NCI-H446 treated with DMSO at 0.1 percent for 48 hours (cell line): ENCODE data around the gene OSM.

ENCODE experiments used
- DNase-seq: peaks from one replicate; lab custom pipeline; 2025; lab: John Stamatoyannopoulos, UW

The OSM gene

DNA sequence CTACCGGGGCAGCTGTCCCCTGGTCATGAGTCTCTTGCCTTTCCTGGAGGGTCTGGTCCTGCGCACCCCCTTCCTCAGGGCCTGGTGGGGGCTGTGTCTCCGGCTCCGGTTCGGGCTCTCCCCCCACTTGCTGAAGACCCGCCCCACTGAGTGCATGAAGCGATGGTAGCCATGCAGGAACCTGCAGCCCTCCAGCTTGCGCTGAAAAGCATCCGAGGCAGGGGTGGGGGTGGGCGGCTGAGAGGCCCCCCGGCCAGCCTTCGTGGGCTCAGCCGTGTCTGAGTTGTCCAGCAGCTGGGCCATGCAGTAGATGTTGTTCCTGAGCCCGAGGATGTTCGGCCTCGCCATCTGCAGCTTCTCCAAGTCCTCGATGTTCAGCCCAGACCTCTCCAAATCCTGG, 2.8 kb downstream of the OSM start:
- no peak for DNase-seq

DNA sequence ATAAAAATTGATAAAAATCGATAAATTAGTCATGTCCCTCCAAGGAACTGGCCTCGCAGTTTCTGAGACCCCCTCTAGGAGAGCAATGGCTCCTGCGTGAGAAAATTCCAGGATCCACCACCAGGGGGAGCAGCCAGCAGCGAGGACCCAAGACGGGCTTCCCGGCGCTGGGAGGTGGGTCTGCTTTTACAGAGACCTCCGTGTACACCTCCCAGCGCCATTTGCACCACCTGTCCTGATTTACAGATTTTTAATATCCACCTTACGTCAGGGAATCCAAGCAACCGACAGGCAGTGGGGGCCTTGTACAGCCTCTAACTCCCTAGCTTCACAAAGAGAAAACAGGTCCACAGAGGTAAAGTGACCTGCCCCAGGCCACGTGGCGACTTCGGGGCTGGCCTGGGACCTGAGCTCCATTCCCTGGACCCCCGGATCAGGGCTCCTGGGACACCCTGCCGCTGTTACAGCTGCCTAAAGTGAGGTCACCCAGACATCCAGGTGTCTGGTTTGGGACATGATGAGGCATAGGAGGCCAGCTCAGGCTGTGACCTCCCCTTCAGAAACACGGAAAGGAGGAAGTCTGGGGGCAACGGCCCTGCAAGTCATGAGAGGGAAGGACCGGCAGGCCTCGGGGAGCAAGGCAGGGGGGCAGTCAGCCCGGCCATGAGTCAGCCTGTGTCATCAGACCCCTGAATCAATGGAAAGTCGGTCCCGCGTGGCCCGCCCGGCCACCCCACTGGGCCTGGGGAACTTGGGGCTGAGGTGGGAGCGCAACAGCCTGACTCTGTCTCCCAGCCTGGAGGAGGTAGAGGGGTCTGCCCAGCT, 3.5 kb downstream of the OSM start:
- DNase-seq: peak; percentile 34

DNA sequence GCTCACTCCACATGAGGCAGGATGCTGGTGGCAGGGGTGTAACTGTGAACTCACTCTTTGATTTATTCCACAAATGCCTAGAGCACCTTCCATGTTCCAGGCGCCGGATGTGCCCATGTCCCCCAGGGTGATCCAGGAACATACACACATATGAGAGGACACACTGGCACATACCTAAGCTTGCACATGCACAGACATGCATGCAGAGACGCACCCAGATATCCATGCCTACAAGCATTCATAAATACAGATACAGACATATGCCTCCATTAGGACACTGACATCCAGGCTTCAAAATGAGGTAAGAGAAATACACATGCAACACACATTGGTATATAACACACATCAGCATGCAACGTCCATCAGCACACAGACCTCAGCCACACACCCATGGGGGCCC, 4.5 kb downstream of the OSM start:
- no peak for DNase-seq

DNA sequence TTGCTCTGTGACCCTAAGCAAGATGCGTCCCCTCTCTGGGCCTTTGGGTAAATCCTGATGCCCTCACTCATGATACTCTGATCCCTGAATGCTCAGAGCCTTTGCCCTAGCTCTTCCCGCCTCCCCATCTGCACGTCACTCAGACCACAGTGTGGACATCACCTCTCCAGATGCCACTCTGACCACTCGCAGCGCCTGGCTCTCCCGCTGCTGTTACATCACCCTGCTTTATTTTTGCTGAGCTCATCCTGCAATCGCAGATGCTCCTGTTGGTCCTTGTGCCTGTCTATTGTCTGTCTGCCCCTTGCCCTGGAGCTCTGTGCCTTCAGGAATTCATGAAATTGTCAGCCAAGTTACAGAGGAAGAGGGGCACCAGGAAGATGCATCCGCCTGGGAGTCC, 5.5 kb downstream of the OSM start:
- no peak for DNase-seq

DNA sequence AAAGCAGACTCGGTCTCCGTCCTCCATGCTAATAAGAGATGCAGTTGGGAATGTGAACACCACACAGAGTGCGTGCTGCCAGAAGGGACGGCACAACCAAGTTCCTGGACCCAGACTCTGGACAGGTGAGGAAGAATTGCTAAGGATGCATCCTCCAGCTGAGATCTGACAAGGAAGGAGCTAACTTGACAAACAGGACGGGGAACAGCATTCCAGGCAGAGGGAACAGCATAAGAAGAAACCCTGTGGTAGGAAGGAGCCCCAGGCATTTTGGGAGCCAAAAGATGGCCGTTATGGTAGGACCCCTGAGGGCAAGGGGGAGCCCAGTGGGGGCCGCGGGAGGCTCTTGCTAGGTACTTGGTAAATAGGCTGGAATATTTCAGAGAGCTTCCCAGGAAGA, 6.0 kb downstream of the OSM start:
- no peak for DNase-seq

DNA sequence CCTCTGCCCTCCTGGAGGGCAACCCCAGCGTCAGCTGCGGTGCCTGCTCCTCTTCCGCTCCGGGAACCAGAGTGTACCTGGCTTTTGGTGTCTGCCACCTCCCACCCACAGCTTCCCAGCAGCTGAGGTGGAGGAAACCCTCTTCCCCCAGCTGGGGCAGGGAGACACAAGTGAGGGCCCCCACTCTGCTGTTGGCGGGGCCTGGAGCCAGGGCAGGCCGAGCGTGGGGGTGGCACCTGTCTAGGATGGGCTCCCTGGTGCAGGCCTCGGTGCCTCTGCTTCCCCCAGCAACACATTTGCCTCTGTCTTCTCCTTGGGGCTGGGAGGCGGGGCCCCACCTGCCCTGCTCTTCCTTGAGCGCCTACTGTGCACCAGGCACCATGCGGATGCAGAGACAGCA, 6.4 kb downstream of the OSM start:
- DNase-seq: no peak

DNA sequence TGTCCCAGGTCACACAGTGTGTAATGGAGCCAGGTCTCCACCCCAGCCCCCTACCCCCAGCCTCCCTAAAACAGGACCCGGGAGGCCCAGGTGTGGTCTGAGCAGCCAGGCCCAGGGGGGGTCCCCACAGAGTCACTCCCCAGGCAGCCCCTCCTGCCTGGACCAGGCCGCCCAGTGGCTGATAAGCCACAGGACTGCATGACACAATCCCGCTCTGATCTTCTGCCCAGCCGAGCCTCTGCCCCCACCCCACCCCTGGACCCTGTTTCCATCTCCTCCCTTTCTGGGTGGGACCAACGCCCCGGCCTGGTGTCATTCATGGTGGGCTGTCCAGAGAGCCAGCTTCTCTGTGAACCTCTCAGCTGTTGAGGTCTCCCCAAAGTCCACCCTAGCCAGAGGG, 12.3 kb downstream of the OSM start:
- no peak for DNase-seq

DNA sequence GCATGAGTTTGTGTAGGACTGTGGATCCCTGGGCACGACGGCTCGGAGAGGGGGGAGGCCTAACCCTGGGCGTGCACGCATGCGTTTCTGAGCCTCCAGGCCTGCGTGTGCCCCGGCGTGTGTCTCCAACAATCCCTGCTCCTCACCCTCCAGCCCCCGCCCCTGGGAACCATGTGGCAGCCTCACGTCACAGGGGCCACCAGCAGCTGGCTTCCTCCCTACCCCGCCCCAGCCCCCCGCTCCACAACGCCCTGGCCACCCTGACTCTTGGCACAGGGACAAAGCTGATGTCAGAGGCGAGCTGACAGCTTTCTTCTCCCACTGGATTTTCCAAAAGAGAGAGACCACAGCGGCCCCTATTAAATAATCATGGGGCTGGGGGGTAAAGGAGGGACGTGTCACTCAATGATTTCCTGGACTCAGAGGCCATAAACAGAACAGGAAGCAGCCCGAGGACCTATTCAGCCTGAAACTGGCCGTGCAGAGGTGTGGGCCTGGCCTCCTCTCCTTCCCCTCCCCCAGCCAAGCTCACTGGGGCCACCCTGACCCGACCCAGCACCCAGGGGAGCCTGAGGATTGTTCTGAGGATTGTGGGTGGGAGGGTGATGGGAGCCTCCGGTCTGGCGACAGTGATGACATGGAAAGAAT, 13.3 kb downstream of the OSM start:
- DNase-seq: no peak

DNA sequence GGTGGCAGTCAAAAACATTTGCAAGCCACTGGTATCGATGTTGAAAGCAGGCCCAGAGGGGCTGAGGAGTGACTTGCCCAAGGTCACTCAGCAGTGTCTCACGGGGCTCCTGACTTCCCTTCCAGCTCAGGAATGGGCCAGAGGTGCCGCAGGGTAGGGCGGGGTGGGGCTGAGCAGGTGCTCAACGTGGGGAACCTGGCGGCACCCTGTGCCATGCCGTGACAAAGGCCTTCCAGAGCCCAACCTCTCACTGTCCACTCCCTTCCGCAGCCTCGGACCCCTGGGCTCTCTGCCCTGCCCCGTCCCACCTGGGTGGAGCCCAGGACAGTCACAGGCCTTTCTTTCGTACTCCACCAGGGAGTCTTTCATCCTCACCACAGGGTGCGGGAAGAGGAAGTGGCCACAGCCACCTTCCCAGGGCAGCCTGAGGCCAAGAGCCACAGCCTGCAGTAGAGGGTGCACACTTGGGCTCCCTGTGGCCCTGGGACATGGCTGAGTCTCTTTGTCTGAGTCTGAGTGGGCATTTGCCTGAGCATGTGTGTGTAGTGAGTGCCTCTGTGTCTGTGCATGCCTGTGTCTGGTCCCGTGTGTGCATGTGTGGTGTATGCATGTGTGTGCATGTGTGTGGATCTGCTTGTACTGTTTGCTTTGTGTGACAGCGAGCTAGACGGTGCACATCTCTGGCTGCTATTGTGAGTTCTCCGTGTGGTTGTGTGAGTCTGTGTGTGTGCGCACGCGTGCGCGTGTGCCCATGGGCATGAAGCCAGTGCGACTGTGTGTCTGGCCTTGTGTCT, 14.0 kb downstream of the OSM start:
- no peak for DNase-seq

DNA sequence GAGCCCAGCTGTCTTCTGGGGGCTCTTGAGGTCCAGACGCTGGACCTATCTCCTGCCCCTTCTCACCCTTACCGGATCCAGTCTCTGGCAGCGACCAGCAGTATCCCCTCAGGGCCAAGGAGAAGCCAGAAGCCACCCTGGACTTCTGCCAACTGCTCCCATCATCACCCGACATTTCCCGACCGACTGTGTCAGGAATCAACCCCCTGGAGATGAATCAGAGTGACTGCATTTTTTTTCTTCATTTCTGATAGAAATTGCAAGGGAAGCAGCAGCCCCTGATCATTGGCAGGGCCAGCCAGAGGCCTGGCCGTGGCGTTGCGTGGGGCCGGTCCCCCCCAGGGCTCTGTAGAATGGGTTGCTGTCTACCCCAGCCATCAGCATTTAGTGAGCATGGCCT, 14.9 kb downstream of the OSM start:
- DNase-seq: no peak

DNA sequence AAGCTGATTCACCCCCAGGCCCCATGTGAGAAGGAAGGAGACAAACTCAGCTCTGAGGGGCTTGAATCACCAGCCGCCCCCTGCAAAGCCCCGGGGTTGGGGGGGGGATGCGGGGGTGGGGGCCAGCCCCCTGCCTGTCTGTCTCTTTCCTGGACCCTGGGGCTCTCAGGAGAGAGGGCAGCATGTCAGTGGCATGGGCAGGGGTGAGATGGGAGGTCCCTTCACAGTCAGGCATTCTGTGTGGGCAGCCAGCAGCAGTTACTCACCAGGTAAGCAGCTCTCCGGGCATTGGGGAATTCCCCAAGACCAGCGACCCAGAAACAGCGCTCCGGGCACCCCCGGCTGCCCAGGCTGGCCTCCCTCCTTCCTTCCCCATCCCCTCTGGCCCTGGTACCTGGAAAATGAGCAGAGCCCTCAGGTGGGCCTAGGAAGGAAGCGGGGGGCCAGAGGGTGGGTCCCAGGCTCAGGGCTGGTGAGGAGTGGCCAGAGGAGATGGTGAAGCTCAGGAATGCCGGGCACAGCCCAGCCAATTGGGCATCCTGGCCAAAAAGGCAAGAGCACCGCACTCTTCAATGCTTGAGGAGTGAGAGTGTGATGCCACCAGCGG, 15.9 kb downstream of the OSM start:
- DNase-seq: no peak

DNA sequence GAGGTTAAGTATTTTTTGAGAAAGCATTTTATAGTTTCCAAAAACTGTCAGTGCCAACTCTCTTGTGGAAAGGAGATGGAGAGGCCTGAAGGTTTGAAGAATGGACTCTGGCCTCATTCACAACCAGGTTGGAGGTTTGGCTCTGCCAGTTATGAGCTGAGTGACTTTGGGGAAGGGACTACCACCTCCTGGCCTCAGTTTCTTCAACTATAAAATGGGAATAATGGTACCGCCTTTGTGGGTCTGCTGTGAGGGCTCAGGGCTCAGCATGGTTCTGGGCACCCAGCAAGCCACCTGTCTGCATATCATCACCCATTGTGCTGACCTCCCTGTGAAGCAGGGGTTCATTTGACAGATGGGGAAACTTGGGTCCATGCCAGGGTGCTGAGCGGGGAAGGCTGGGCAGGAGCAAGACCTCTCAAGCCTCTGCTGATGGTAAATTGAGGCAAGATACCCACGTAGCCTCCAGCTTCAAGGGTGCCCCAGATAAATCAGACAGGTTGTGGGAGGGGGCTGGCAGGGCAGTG, 16.5 kb downstream of the OSM start:
- no peak for DNase-seq

DNA sequence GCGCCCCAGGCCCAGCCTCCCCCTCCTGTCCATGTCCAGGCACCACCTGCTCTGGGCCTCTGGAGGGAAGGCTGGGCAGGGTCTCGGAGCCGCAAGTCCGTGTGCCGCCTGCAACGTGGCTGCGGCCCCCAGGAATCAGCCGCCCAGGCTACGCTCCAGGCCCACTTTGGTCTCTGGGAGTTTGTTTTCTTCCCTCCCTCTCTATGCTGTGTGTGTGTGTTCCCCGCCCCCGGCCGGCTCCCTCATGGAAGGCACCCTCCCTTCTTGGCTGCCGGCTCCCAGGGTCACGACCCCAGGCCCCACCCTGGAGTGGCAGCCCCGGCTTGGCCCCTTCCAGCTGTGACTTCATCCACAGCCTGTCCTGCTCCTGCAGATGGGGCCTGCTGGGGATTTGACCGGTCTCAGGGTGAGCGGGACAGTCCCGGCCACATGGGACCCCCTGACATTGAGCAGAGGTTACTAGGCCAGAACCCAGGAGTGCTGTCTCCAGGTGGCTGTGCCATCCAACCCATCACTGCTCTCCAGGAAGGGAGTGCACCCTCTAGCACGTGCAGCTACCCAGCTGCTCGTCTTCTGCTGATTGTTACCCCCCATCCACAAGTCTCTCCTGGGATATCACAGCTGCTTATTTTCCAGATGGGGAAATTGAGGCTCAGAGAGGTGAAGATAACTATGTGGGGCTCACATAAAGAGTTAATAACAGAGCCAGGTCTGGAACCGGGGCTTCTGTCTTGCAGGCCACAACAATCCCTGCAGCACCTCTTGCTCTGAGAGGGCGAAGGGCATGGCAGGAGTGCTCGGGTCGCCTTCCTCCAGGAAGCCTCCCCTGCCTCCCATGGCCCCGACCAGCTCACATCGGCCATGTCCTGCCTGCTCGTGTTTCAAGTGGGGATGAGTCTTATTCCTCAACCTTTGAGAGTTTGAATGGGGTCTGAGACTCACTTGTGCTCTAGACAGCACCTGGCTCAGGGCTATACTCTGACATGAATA, 17.3 kb downstream of the OSM start:
- DNase-seq: no peak

DNA sequence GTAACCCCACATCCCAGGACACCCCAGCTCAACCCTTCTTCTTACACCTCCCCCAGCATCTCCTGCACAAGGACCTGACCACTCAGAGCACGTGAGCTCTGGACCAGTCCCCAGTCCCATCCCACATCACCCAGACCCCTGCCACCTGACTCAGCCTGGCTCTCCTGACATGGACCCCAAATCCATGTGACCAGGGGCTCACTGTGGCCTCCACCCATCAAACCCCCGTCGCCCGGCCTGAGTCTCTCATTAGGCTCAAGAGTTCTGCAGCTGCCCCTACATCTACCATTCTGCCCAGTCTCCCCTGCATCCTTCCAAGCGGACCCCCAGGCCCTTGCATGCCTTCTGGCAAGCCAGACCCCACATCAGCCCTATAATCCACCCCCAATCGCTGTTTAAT, 18.2 kb downstream of the OSM start:
- DNase-seq: no peak

DNA sequence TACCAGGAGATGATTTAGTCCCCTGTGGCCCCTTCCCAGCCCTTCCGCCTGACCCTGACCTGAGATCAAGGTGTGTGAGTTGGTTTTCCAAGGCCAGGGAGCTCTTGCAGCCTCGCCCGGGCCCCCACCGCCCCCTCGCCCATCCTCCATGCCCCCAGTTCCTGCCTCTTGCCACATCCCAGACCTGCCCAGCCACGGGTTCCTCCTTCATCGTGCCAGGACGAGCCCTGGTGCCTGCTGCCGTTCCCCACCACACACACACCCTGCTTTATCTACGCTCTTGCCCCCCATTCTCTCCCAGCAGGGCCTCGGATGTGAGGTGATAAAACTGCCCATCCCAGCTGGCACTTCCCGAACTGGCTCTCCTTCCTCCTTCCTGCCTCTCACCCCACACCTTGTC, 18.7 kb downstream of the OSM start:
- no peak for DNase-seq

DNA sequence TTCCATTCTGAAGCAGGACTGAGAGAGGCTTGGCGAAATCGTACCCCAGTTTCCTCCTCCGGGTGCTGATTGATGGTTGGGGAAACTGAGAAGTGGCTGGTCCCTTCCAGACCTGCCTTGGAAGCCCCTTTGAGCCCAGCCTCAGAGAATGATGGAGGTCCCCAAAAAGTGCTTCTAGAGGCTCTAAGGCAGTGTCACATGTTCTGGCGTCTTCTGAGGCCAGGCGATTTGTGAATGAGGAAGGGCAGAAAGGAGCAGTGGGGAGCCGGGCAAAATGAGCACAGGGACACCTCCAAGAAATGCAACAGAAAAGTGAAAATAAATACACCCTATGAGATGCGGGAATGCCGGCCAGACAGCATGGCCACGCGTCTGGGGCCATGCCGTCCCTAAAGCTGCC, 19.1 kb downstream of the OSM start:
- DNase-seq: no peak

DNA sequence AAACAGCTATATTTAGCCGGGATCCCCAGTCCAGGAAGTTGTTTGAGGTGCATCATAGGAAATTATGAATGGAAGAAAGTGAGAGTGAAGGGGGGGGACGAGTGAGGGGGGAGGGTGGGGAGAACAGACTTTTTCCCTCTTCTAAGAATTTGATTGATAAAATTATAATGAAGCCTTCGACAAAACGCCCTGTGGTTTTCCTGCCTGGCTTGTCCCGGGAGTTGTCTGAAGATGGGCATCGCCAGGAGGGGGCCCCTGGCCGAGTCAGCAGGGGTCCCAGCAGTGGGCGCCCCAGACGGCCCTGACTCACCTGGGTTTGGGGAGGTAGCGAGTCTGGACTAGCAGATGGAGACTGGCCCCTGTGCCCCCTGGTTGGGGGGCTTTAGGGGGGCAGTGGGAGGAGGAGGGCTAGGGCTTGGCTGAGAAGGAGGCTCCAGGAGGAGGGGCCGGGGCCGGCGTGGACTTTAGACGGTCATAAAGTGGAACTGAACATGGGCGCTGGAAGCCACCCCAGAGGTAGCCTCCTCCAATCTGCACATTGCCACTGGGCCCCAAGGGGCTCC, 19.8 kb downstream of the OSM start:
- no peak for DNase-seq

DNA sequence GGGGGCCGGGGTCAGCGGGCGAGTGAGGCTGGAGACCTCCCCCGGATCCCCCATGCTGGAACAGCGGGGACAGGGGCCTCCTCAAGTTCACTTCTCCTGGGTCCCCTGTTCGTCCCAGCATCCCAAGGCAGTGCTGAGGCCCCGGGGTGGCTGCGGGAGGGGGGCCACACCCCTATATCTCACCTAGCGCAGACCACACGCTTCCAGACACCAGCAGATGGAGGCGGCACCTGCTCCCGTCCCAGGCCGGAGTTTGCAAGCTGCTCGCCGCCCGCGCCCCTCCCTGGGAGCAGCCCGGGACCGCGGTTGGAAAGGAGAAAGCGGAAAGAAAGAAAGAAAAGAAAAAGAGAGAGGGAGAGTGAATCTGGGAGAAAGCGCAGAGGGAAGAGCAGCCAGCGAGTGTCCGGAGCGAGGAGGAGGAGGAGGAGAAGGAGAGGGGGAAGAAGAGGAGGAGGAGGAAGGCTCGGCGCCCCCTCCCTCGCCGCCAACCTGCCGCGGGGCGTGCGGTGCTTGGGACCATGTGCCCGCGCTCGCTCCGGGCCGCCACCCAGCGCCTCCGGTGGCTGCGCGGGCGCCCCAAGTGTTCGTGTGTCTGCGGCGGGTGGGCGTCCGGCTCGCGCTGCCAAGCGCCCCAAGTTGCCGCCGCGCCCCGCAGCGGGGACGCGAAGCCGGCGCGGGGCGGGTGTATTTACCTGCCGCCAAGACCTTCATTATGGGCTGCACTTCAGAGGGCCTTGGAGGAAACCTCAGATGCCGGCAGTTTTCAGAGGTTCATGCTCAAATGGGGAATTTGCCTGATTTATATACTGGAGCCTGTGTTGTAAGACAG, 20.5 kb downstream of the OSM start, which contains the start of gene LIF:
TSS of gene LIF (minus strand) at position 775 of the 829 bp plus-strand sequence. CDS start at position 711, 64 bp downstream.
- no peak for DNase-seq

DNA sequence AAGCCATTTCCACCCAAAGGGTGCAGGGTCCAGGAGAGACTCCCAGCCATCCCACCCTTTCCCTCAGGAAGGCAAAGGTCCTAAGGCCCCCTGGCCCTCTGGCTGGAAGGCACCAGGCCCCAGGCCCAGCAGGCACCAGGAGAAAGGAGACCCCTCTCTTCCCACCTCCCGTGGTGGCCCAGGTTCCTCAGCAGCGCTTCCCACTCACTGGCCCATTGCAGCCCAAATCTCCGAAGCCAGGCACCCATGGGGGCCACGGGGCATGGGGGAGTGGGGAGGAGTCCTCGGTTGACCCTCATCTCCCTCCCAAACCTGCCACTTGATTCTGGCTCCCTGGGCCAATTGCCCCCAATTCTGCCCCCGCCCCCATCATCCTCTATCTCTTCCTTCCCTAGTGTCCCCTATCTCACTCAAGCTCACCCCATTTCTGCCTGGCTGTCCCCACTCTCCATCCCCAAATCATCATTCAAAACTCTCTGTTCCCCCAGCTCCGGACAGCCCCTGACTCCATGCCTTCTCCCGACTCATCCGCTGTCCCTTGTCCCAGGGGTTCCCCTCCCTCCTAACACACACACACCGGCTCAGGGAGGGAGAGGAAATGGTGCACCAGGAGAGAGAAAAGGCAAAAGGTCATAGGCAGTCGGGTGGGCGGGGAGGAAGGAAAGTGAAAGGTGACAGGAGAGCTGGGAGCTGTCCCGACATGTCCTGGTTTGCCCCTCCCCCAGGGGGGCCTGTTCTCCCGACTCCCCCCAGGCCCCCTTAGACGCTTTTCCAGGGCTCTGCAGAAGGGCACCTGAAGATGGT, 21.3 kb downstream of the OSM start:
- no peak for DNase-seq
